Panc1 (cell line): ENCODE measurements around the gene AKAP13. TPM values are rescaled to one million over a fixed set of nuclear protein-coding genes. Genes with fewer than 3 reads are reported as not detected.
"Not testable (repeated sequence)": the region's sequence is repeated elsewhere in the genome, so short reads cannot be mapped to it uniquely, and the experiment has no call there.

Experiments used
- ATAC-seq: fragments of 200-7000 bp; cut with Tn5 transposase; 2 replicates; pipeline ENCODE4 v1.9.1; 2020; ENCODE audit warnings: mild to moderate bottlenecking, moderate library complexity
- BruUV-seq: library from RNA; stranded (reverse); fragments of 400-500 nt; replicated peaks from 2 replicates; lab custom pipeline; 2021; lab: Mats Ljungman, UMichigan
- CTCF ChIA-PET: fragments of 300-600 bp; sonication (Branson Sonifier 250); formaldehyde crosslinking; loops from one replicate; lab custom pipeline; 2022; ENCODE audit warnings: antibody characterized with exemption; lab: Charles Lee
- POLR2A ChIA-PET: fragments of 300-600 bp; sonication (Branson Sonifier 250); formaldehyde crosslinking; loops from one replicate; lab custom pipeline; 2022; ENCODE audit warnings: antibody characterized with exemption; lab: Charles Lee
- DNase-seq: peaks from one replicate; pipeline ENCODE4 v3.0.0-alpha.2; 2010; ENCODE audit warnings: low read depth, low spot score
- H3K27ac ChIP-seq: 2 replicates; pipeline ENCODE4 v1.5.1; 2011; ENCODE audit warnings: mild to moderate bottlenecking, low read length, inconsistent platforms
- H3K27me3 ChIP-seq: fragments of 200-500 bp; sonication (Bioruptor generic); 2 replicates; pipeline ENCODE4 v1.6.0; 2014; ENCODE audit warnings: low read length, inconsistent platforms; ENCODE audit not compliant: control insufficient read depth, insufficient read depth
- H3K36me3 ChIP-seq: fragments of 200-500 bp; sonication (Bioruptor generic); 2 replicates; pipeline ENCODE4 v1.5.1; 2014; ENCODE audit warnings: inconsistent platforms, mild to moderate bottlenecking, low read length, moderate library complexity; ENCODE audit not compliant: control insufficient read depth, insufficient read depth
- H3K4me1 ChIP-seq: 2 replicates; pipeline ENCODE4 v1.5.1; 2011; ENCODE audit warnings: inconsistent platforms, mild to moderate bottlenecking, low read length, moderate library complexity; ENCODE audit not compliant: control insufficient read depth, insufficient read depth
- H3K4me3 ChIP-seq, 2 experiments: 2 replicates each; pipeline ENCODE4 v1.5.1; 2011 to 2012; ENCODE audit warnings: low read depth in 2 of 2, low read length in 2 of 2, mild to moderate bottlenecking in 2 of 2, inconsistent platforms in 1 of 2, moderate library complexity in 1 of 2
- H3K9me3 ChIP-seq: fragments of 200-500 bp; sonication (Bioruptor generic); 2 replicates; pipeline ENCODE4 v1.5.1; 2014; ENCODE audit warnings: low read depth, mild to moderate bottlenecking, inconsistent platforms, low read length, moderate library complexity; ENCODE audit not compliant: control insufficient read depth, insufficient read depth
- CTCF ChIP-seq: fragments of 450-650 bp; IDR thresholded peaks from 2 replicates; pipeline ENCODE4 v1.5.1; 2017; ENCODE audit warnings: mild to moderate bottlenecking
- POLR2AphosphoS5 ChIP-seq: IDR thresholded peaks from 2 replicates; pipeline ENCODE4 v1.6.1; 2012; ENCODE audit warnings: mild to moderate bottlenecking, low read depth, low read length, moderate library complexity
- REST ChIP-seq, 2 experiments: IDR thresholded peaks; 2 replicates each; pipeline ENCODE4 v1.6.1; 2011 to 2012; ENCODE audit warnings: low read depth in 2 of 2, control low read depth in 1 of 2, low read length in 1 of 2, mild to moderate bottlenecking in 1 of 2, moderate library complexity in 1 of 2; ENCODE audit not compliant: insufficient read depth in 1 of 2
- SIN3A ChIP-seq: IDR thresholded peaks from 2 replicates; pipeline ENCODE4 v1.6.1; 2012; ENCODE audit warnings: low read depth, mild to moderate bottlenecking, low read length, moderate library complexity, borderline replicate concordance; ENCODE audit not compliant: insufficient read depth
- TCF7L2 ChIP-seq: IDR thresholded peaks from 2 replicates; pipeline ENCODE4 v1.6.1; 2011; ENCODE audit warnings: mild to moderate bottlenecking, low read depth, low read length, inconsistent platforms
- in situ Hi-C: cut with HindIII; loops from 2 replicates; pipeline ENCODE4 v1.10.0; 2016; ENCODE audit warnings: low sequenced_read_pairs, low pct_unique_long_range_greater_than_20kb
- intact Hi-C: fragments of 100-400 bp; cut with micrococcal nuclease; formaldehyde crosslinking; loops from one replicate; pipeline ENCODE4 v1.10.0; 2022; ENCODE audit not compliant: unreplicated experiment
- microRNA-seq: library from miRNA; unstranded; fragments of <30 nt; microRNA quantifications from one replicate; pipeline ENCODE4 v1.1.0, GENCODE V29; 2020; ENCODE audit not compliant: unreplicated experiment
- total RNA-seq: library from RNA; stranded (reverse); gene quantifications from one replicate; pipeline ENCODE4 v1.2.1, GENCODE V29; 2021; ENCODE audit not compliant: unreplicated experiment

The AKAP13 gene
- total RNA-seq, 1 experiment from 2014 or later, result 94.2 TPM

- intact Hi-C loops (no loop called here), in situ Hi-C loops (no loop called here)
- no peaks in the 10 kb centered on the region for H3K27me3 ChIP-seq
- H3K9me3 ChIP-seq, result no peaks in the 10 kb centered on the region
- peaks cover 25% of the 10 kb centered on the region for H3K4me1 ChIP-seq
- DNase-seq, result no peak
- CTCF ChIA-PET, result no interaction called here
- POLR2A ChIA-PET, result interaction anchor here (0.6 kb wide), 1 partner anchor 63 kb away, joined by 9 read pairs; no protein-coding TSS in a partner anchor
- H3K27ac ChIP-seq, result peak overlapping the region; percentile 84
- no peaks in the 10 kb centered on the region; the same call in 1 of the 2 replicates for H3K36me3 ChIP-seq
- no peak for ATAC-seq
- no TSS peak for BruUV-seq
- TF ChIP-seq POLR2AphosphoS5, result no peak
- no peak for TF ChIP-seq REST (IDR thresholded peaks at IDR 0.05; ENCODE audit: insufficient read depth in 1 of 2, low read depth in 2 of 2, low read length in 1 of 2)
- no peak for TF ChIP-seq SIN3A
- no peak for TF ChIP-seq CTCF
- no peak for TF ChIP-seq TCF7L2
- peak overlapping the region; percentile 46 to 56 for H3K4me3 ChIP-seq
These were observed 415.2 kb downstream of the AKAP13 start for GRCh38 chr15:85795337-85796305.

GRCh38 chr15:85796371-85796770 lies 416.0 kb downstream of the AKAP13 start:
- H3K4me1 ChIP-seq, result peaks cover 29% of the 10 kb centered on the region
- in situ Hi-C loops, intact Hi-C loops, H3K4me3 ChIP-seq, H3K9me3 ChIP-seq, H3K27me3 ChIP-seq, ATAC-seq, H3K27ac ChIP-seq, BruUV-seq, DNase-seq, H3K36me3 ChIP-seq: not testable (repeated sequence)
- POLR2A ChIA-PET, result interaction anchor here (0.6 kb wide), 1 partner anchor 64 kb away, joined by 9 read pairs; no protein-coding TSS in a partner anchor
- CTCF ChIA-PET, result interaction anchor here (0.6 kb wide), 1 partner anchor 32 kb away, joined by 3 read pairs; no protein-coding TSS in a partner anchor

Small RNA genes within 50 kb of the gene (microRNA-seq; reads per million reads assigned to microRNA genes)
- gene MIR1276 (2.2 reads per million), gene MIR7706 (106 reads per million, percentile 56 among the genes with 10 or more reads in this experiment)
